ENCODE data around the gene KCNQ1.

KCNQ1 gene

GRCh38 chr11:2548596-2548995 is 103.8 kb downstream of the KCNQ1 start:
- Histone ChIP-seq H3K4me2 (no peak overlapping the region), H3K9me3 (replicated peaks in 1 of 11) (peaks cover 20 to 37% (median 29%) of the 10 kb centered on the region in 11 experiments; a peak in 21 of 22 replicates), H3K9ac (no peak overlapping the region), H3K4me3 (no peak overlapping the region), H3K4me1 (peaks cover 0 to 18% (median 4%) of the 10 kb centered on the region in 10 experiments; a peak in 13 of 20 replicates), H3K27me3 (no peaks in the 10 kb centered on the region), H3K27ac (no peak overlapping the region), H4K20me1 (peaks cover 0 to 6% (median 0%) of the 10 kb centered on the region in 11 experiments; a peak in 3 of 22 replicates), H3K36me3 (peaks cover 0 to 11% (median 0%) of the 10 kb centered on the region in 11 experiments; a peak in 1 of 22 replicates)
- no peak for TF ChIP-seq Cebpa-rat (IDR thresholded peaks at IDR 0.05)

- H3K27me3 ChIP-seq = no peaks in the 10 kb centered on the region
- H3K9me3 ChIP-seq (replicated peaks in 1 of 11) = peaks cover 20 to 42% (median 31%) of the 10 kb centered on the region in 11 experiments; a peak in 21 of 22 replicates
- H3K4me2 ChIP-seq = 0 out of 22 replicates have a peak overlapping the region, but pooled peaks of 1 of the 11 experiments have one; percentile 4
- no peak overlapping the region for H3K27ac ChIP-seq
- H3K9ac ChIP-seq = no peak overlapping the region
- peaks cover 4 to 23% (median 8%) of the 10 kb centered on the region in 10 experiments for H3K4me1 ChIP-seq
- peaks cover 0 to 11% (median 0%) of the 10 kb centered on the region in 11 experiments; a peak in 1 of 22 replicates for H3K36me3 ChIP-seq
- peaks cover 0 to 4% (median 0%) of the 10 kb centered on the region in 11 experiments; a peak in 3 of 22 replicates for H4K20me1 ChIP-seq
- H3K4me3 ChIP-seq = no peak overlapping the region
- no peak for TF ChIP-seq Cebpa-rat (IDR thresholded peaks at IDR 0.05)
Measured at GRCh38 chr11:2549080-2549479, 104.3 kb downstream of the KCNQ1 start.

DNA sequence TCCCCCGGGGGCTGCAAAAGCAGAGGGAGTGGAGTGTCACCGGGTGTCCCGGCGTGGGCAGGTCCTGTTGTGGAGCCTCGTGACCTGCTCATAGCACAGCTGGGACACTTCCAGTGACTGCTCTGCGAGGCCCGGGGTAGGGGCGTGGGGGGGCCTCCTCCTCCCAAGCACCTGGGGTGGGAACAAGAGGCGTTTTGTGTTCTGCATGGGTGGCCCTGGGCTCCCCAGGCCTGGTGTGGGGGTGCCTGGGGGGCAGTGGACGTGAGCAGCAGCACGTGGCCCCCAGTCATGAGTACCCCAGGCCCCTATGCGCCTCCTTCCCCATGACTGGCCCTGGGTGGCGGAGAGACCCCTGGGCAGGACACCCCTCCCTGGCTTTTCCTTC is 104.7 kb downstream of the KCNQ1 start:
- Histone ChIP-seq H3K4me3 (no peak overlapping the region), H3K9ac (no peak overlapping the region), H3K4me1 (peaks cover 8 to 27% (median 12%) of the 10 kb centered on the region in 10 experiments), H3K27me3 (no peaks in the 10 kb centered on the region), H4K20me1 (peaks cover 0 to 4% (median 0%) of the 10 kb centered on the region in 11 experiments; a peak in 3 of 22 replicates), H3K27ac (no peak overlapping the region), H3K36me3 (peaks cover 0 to 11% (median 0%) of the 10 kb centered on the region in 11 experiments; a peak in 1 of 22 replicates), H3K9me3 (replicated peaks in 1 of 11) (peaks cover 20 to 43% (median 31%) of the 10 kb centered on the region in 11 experiments; a peak in 21 of 22 replicates), H3K4me2 (0 out of 22 replicates have a peak overlapping the region, but pooled peaks of 1 of the 11 experiments have one; percentile 4)
- TF ChIP-seq Cebpa-rat (IDR thresholded peaks at IDR 0.05) = no peak

DNA sequence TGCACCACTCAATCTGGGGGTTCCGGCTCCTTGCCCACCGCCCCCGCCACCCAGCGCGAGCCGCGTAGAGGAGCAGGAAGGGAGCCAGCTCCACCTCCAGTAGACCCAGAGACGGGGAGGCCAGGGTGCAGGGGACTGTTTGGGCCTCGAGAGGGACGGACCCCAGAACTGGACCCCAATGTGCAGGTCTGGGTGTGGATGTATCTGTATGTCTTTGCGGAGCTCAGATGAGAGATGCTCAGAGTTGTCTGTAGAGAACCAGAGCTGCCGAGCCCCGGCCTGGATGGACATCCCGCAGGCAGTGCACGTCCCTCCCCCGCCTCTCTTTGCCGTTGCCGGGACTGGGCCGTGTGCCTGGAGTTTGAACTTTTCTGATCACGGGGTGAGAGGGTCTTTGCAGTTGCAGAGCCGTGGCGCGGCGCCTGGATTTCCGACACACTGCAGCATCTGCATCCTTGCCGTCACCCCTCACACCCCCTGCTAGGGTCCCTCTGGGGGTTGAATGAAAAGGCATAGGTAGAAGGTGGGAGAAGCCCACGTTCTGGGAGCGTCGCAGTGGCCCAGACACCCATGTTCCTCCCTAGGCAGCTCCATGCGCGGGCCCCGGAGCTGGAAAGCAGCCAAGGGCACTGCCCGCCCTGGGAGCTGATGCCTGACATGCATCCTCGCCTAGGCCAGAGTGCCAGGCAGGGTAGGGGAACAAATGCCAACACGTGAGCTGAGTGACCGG is 105.2 kb downstream of the KCNQ1 start:
- no peak overlapping the region for H3K9ac ChIP-seq
- H3K36me3 ChIP-seq = peaks cover 0 to 11% (median 0%) of the 10 kb centered on the region in 11 experiments; a peak in 1 of 22 replicates
- no peak overlapping the region for H3K4me2 ChIP-seq
- H3K4me3 ChIP-seq = no peak overlapping the region
- H4K20me1 ChIP-seq = peaks cover 0 to 4% (median 0%) of the 10 kb centered on the region in 11 experiments; a peak in 3 of 22 replicates
- no peak for TF ChIP-seq Cebpa-rat (IDR thresholded peaks at IDR 0.05)
- peaks cover 13 to 33% (median 18%) of the 10 kb centered on the region in 10 experiments for H3K4me1 ChIP-seq
- H3K27me3 ChIP-seq = no peaks in the 10 kb centered on the region
- no peak overlapping the region for H3K27ac ChIP-seq
- H3K9me3 ChIP-seq (replicated peaks in 1 of 11) = peaks cover 20 to 43% (median 31%) of the 10 kb centered on the region in 11 experiments; a peak in 21 of 22 replicates

DNA sequence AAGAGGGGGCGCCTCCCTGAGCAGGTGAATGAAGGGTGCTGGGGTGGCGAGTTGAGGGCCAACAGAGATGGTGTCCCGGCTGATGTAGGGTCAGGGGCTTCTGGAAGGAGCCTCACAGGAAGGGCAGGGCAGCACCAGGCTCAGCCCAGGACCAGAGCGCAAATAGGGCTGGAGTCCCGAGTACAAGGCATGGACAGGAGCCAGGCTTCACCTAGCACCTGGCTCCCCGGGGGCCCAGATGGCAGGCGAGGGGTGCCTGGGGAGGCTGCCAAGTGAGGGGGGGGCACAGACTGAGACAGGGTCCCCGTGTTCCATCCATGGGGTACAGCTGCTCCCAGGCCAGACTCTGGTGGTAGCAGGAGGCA is 105.8 kb downstream of the KCNQ1 start:
- Histone ChIP-seq H3K27me3 (no peaks in the 10 kb centered on the region), H3K4me1 (peaks cover 19 to 38% (median 23%) of the 10 kb centered on the region in 10 experiments), H3K27ac (no peak overlapping the region), H3K9ac (no peak overlapping the region), H4K20me1 (peaks cover 0 to 4% (median 0%) of the 10 kb centered on the region in 11 experiments; a peak in 3 of 22 replicates), H3K4me3 (no peak overlapping the region), H3K36me3 (peaks cover 0 to 11% (median 0%) of the 10 kb centered on the region in 11 experiments; a peak in 1 of 22 replicates), H3K9me3 (replicated peaks in 1 of 11) (peaks cover 20 to 43% (median 31%) of the 10 kb centered on the region in 11 experiments; a peak in 21 of 22 replicates), H3K4me2 (no peak overlapping the region)
- TF ChIP-seq Cebpa-rat (IDR thresholded peaks at IDR 0.05) = no peak

- Histone ChIP-seq H3K4me2 (no peak overlapping the region), H3K4me3 (no peak overlapping the region), H3K36me3 (peaks cover 0 to 11% (median 0%) of the 10 kb centered on the region in 11 experiments; a peak in 1 of 22 replicates), H4K20me1 (peaks cover 0 to 4% (median 0%) of the 10 kb centered on the region in 11 experiments; a peak in 3 of 22 replicates), H3K9me3 (replicated peaks in 1 of 11) (peaks cover 20 to 43% (median 31%) of the 10 kb centered on the region in 11 experiments; a peak in 21 of 22 replicates), H3K27ac (no peak overlapping the region), H3K9ac (no peak overlapping the region), H3K4me1 (peaks cover 24 to 44% (median 29%) of the 10 kb centered on the region in 10 experiments), H3K27me3 (no peaks in the 10 kb centered on the region)
- TF ChIP-seq Cebpa-rat (IDR thresholded peaks at IDR 0.05) = no peak
Measured at GRCh38 chr11:2551131-2551530, 106.3 kb downstream of the KCNQ1 start.

DNA sequence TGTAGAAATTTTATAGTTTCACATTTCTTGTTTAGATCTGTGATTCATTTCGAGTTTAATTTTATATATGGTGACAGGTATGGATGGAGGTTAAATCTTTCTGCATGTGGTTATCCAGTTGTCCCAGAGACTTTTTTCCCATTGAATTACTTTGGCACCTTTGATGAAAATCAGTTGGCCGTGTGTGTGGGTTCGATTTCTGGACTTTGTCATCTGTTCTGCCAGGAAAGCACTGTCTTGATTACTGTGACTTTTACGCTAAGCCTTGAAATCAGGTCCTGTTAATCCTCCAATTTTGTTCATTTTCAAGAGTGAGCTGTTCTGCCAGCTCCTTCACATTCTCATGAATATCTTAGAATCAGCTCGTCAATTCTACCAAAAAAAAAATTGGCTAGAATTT is 107.4 kb downstream of the KCNQ1 start:
- Histone ChIP-seq H3K27me3 (no peaks in the 10 kb centered on the region), H3K36me3 (peaks cover 0 to 11% (median 0%) of the 10 kb centered on the region in 11 experiments; a peak in 2 of 22 replicates), H3K4me3 (no peak overlapping the region), H3K4me1 (peaks cover 33 to 52% (median 37%) of the 10 kb centered on the region in 10 experiments), H4K20me1 (peaks cover 0 to 4% (median 0%) of the 10 kb centered on the region in 11 experiments; a peak in 3 of 22 replicates), H3K4me2 (no peak overlapping the region), H3K27ac (no peak overlapping the region), H3K9ac (no peak overlapping the region), H3K9me3 (replicated peaks in 1 of 11) (peaks cover 20 to 45% (median 33%) of the 10 kb centered on the region in 11 experiments)
- TF ChIP-seq Cebpa-rat (IDR thresholded peaks at IDR 0.05) = no peak

- Histone ChIP-seq H3K4me2 (no peak overlapping the region), H3K27me3 (no peaks in the 10 kb centered on the region)
- TF ChIP-seq Cebpa-rat (IDR thresholded peaks at IDR 0.05) = no peak
Measured at GRCh38 chr11:2553198-2553597, 108.4 kb downstream of the KCNQ1 start.

DNA sequence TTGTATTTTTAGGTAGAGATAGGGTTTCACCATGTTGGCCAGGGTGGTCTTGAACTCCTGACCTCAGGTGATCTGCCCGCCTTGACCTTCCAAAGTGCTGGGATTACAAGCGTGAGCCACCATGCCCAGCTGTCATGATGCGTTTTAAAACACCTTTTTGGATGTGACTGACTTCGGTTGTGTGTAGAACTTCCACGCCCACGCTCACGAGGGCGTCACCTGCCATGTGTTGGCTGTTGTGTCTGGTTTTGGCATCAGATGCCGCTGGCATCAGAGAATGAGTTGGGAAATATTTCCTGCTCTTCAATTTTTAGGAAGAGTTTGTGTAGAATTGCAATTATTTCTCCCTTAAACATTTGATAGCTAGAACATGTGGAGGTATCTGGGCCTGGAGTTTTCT is 109.1 kb downstream of the KCNQ1 start:
- Histone ChIP-seq H3K27ac (peak overlapping the region in 4 of 11 experiments; percentile 60 to 73 (median 68); a peak in 5 of 22 replicates), H3K9me3 (replicated peaks in 1 of 11) (peaks cover 28 to 58% (median 39%) of the 10 kb centered on the region in 11 experiments), H3K4me1 (peaks cover 39 to 57% (median 46%) of the 10 kb centered on the region in 10 experiments), H3K36me3 (peaks cover 0 to 16% (median 0%) of the 10 kb centered on the region in 11 experiments; a peak in 2 of 22 replicates), H3K4me3 (peak overlapping the region in 1 of 10 experiments; percentile 26; a peak in 1 of 20 replicates), H3K4me2 (peak overlapping the region; percentile 60 to 92 (median 82)), H3K9ac (peak overlapping the region in 3 of 11 experiments; percentile 51 to 61 (median 58); a peak in 4 of 22 replicates), H3K27me3 (no peaks in the 10 kb centered on the region), H4K20me1 (no peaks in the 10 kb centered on the region; a peak in 2 of 22 replicates)
- TF ChIP-seq Cebpa-rat (IDR thresholded peaks at IDR 0.05) = no peak

More at GRCh38 chr11:2553198-2553597, 108.4 kb downstream of the KCNQ1 start:
- H4K20me1 ChIP-seq = no peaks in the 10 kb centered on the region; a peak in 2 of 22 replicates
- H3K4me1 ChIP-seq = peaks cover 33 to 50% (median 39%) of the 10 kb centered on the region in 10 experiments
- H3K9me3 ChIP-seq (replicated peaks in 1 of 11) = peaks cover 28 to 55% (median 39%) of the 10 kb centered on the region in 11 experiments
- no peak overlapping the region for H3K27ac ChIP-seq
- H3K36me3 ChIP-seq = peaks cover 0 to 16% (median 0%) of the 10 kb centered on the region in 11 experiments; a peak in 2 of 22 replicates
- H3K4me3 ChIP-seq = no peak overlapping the region
- H3K9ac ChIP-seq = no peak overlapping the region
